H1 (cell line): ENCODE results near the gene TMEM164. TPM values are rescaled to one million over a fixed set of nuclear protein-coding genes. Genes with fewer than 3 reads are reported as not detected.

Source experiments
- ASH2L ChIP-seq: fragments of 200-600, 300-600 bp; sonication (generic); IDR thresholded peaks from one replicate; pipeline ENCODE4 v1.7.1; 2017; ENCODE audit warnings: low read length
- EGR1 ChIP-seq: IDR thresholded peaks from 2 replicates; pipeline ENCODE4 v1.6.1; 2011; ENCODE audit warnings: low read depth, low read length, borderline replicate concordance
- JUND ChIP-seq: IDR thresholded peaks from 2 replicates; pipeline ENCODE4 v1.6.1; 2011; ENCODE audit warnings: mild to moderate bottlenecking, improper control_type of control experiment, low read length
- KDM5A ChIP-seq: fragments of 200-600 bp; IDR thresholded peaks from 2 replicates; pipeline ENCODE4 v1.7.1; 2012; ENCODE audit warnings: mild to moderate bottlenecking, low read length, inconsistent platforms, mixed read lengths
- PHF8 ChIP-seq: fragments of 200-600 bp; sonication (generic); conservative IDR thresholded peaks from 2 replicates; pipeline ENCODE4 v1.7.1; 2012; ENCODE audit warnings: low read depth, mild to moderate bottlenecking, inconsistent platforms, low read length, moderate library complexity
- TBP ChIP-seq: IDR thresholded peaks from 2 replicates; pipeline ENCODE4 v1.6.1; 2011; ENCODE audit warnings: low read depth, low read length, improper control_type of control experiment
- polyA plus RNA-seq, 7 experiments: library from polyadenylated mRNA; depleted of rRNA in 3 of 7; stranded (reverse) in 5 of 7; unstranded in 2 of 7; fragments of >200 nt in 5 of 7; fragments of 200-250 nt in 2 of 7; gene quantifications; 1 replicate in 5 of 7; 2 replicates in 1 of 7; 4 replicates in 1 of 7; pipeline versions ENCODE4 v1.2.1 to v1.2.3, GENCODE V29; 2011 to 2013; ENCODE audit warnings: missing spikeins in 2 of 7, mixed read lengths in 2 of 7
- total RNA-seq: library from RNA; stranded (reverse); fragmentation: NEBNext Ultra II Directional; extraction: Animal tissue kit (Norgen Biotek cat#: 25700); gene quantifications from 2 replicates; pipeline ENCODE4 v1.2.1, GENCODE V29; 2021
- TF ChIP-seq, protein P1 (sequence below): fragments of 300-600 bp; sonication (generic); IDR thresholded peaks from 2 replicates; pipeline ENCODE4 v1.7.1; 2012; ENCODE audit warnings: low read length, moderate library complexity, mild to moderate bottlenecking, inconsistent platforms; ENCODE audit not compliant: insufficient replicate concordance

Gene TMEM164
- total and polyA plus RNA-seq, 2 of the 8 experiments (the other 6 are each of a cell fraction or from before 2014, with no cell fraction given) = 7.3 to 14.8 TPM

DNA sequence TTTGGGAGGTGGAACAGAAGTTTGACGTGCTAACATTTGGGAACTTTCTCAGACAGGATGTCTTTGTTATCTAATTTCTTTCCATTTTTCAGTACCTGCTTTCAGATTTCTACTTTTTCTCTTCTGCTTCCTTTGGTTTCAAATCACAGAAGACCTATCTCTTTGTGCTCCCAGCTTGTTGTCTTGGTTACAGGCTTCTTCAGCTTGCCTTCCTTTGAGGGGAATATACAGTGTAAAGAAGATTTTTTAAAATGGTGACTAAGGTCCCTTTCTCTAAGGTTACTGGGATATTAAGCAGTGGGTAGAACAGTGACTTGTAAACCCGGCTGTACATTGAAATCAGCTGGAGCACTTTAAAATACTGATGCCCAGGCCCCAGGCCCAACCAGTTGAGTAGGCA is 48.0 kb downstream of the TMEM164 start (continued):
- TF ChIP-seq, protein P1, sequence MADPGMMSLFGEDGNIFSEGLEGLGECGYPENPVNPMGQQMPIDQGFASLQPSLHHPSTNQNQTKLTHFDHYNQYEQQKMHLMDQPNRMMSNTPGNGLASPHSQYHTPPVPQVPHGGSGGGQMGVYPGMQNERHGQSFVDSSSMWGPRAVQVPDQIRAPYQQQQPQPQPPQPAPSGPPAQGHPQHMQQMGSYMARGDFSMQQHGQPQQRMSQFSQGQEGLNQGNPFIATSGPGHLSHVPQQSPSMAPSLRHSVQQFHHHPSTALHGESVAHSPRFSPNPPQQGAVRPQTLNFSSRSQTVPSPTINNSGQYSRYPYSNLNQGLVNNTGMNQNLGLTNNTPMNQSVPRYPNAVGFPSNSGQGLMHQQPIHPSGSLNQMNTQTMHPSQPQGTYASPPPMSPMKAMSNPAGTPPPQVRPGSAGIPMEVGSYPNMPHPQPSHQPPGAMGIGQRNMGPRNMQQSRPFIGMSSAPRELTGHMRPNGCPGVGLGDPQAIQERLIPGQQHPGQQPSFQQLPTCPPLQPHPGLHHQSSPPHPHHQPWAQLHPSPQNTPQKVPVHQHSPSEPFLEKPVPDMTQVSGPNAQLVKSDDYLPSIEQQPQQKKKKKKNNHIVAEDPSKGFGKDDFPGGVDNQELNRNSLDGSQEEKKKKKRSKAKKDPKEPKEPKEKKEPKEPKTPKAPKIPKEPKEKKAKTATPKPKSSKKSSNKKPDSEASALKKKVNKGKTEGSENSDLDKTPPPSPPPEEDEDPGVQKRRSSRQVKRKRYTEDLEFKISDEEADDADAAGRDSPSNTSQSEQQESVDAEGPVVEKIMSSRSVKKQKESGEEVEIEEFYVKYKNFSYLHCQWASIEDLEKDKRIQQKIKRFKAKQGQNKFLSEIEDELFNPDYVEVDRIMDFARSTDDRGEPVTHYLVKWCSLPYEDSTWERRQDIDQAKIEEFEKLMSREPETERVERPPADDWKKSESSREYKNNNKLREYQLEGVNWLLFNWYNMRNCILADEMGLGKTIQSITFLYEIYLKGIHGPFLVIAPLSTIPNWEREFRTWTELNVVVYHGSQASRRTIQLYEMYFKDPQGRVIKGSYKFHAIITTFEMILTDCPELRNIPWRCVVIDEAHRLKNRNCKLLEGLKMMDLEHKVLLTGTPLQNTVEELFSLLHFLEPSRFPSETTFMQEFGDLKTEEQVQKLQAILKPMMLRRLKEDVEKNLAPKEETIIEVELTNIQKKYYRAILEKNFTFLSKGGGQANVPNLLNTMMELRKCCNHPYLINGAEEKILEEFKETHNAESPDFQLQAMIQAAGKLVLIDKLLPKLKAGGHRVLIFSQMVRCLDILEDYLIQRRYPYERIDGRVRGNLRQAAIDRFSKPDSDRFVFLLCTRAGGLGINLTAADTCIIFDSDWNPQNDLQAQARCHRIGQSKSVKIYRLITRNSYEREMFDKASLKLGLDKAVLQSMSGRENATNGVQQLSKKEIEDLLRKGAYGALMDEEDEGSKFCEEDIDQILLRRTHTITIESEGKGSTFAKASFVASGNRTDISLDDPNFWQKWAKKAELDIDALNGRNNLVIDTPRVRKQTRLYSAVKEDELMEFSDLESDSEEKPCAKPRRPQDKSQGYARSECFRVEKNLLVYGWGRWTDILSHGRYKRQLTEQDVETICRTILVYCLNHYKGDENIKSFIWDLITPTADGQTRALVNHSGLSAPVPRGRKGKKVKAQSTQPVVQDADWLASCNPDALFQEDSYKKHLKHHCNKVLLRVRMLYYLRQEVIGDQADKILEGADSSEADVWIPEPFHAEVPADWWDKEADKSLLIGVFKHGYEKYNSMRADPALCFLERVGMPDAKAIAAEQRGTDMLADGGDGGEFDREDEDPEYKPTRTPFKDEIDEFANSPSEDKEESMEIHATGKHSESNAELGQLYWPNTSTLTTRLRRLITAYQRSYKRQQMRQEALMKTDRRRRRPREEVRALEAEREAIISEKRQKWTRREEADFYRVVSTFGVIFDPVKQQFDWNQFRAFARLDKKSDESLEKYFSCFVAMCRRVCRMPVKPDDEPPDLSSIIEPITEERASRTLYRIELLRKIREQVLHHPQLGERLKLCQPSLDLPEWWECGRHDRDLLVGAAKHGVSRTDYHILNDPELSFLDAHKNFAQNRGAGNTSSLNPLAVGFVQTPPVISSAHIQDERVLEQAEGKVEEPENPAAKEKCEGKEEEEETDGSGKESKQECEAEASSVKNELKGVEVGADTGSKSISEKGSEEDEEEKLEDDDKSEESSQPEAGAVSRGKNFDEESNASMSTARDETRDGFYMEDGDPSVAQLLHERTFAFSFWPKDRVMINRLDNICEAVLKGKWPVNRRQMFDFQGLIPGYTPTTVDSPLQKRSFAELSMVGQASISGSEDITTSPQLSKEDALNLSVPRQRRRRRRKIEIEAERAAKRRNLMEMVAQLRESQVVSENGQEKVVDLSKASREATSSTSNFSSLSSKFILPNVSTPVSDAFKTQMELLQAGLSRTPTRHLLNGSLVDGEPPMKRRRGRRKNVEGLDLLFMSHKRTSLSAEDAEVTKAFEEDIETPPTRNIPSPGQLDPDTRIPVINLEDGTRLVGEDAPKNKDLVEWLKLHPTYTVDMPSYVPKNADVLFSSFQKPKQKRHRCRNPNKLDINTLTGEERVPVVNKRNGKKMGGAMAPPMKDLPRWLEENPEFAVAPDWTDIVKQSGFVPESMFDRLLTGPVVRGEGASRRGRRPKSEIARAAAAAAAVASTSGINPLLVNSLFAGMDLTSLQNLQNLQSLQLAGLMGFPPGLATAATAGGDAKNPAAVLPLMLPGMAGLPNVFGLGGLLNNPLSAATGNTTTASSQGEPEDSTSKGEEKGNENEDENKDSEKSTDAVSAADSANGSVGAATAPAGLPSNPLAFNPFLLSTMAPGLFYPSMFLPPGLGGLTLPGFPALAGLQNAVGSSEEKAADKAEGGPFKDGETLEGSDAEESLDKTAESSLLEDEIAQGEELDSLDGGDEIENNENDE = no peak
- TF ChIP-seq EGR1 = no peak
- no peak for TF ChIP-seq KDM5A
- no peak for TF ChIP-seq TBP
- no peak for TF ChIP-seq JUND
- TF ChIP-seq ASH2L = no peak
- no peak for TF ChIP-seq PHF8
